SU-DHL-6 (cell line): ENCODE data around the gene KRT5.

Source experiments
- H2AFZ ChIP-seq: fragments of 200-600 bp; sonication (generic); 2 replicates; pipeline ENCODE4 v1.6.1; 2014; ENCODE audit warnings: low read depth, mild to moderate bottlenecking, moderate library complexity, mixed read lengths, antibody characterized with exemption, low read length; ENCODE audit not compliant: severe bottlenecking
- H3F3A ChIP-seq: fragments of 200-600 bp; shearing (Covaris generic); 2 replicates; pipeline ENCODE4 v1.6.0; 2016; ENCODE audit warnings: antibody characterized with exemption, mild to moderate bottlenecking; ENCODE audit not compliant: insufficient read depth
- H3K27ac ChIP-seq: fragments of 200-600 bp; sonication (generic); 2 replicates; pipeline ENCODE4 v1.5.1; 2016; ENCODE audit warnings: low read depth, mild to moderate bottlenecking, low read length, moderate library complexity, mixed read lengths
- H3K27me3 ChIP-seq: fragments of 200-600 bp; sonication (generic), shearing (Covaris generic); 2 replicates; pipeline ENCODE4 v1.6.0; 2014; ENCODE audit warnings: mild to moderate bottlenecking, low read length
- H3K36me3 ChIP-seq: fragments of 200-600 bp; sonication (generic); 2 replicates; pipeline ENCODE4 v1.6.1; 2014; ENCODE audit warnings: mild to moderate bottlenecking, low read length, mixed read lengths
- H3K4me2 ChIP-seq: fragments of 300-600, 200-600 bp; shearing (Covaris generic), sonication (generic); 2 replicates; pipeline ENCODE4 v1.6.0; 2014; ENCODE audit warnings: low read length, low read depth, mild to moderate bottlenecking; ENCODE audit not compliant: poor library complexity, severe bottlenecking
- H3K4me3 ChIP-seq: fragments of 200-600 bp; sonication (generic); 2 replicates; pipeline ENCODE4 v1.5.1; 2014; ENCODE audit warnings: antibody characterized with exemption, low read length, mild to moderate bottlenecking, mixed read lengths; ENCODE audit not compliant: insufficient read depth, poor library complexity, severe bottlenecking
- H3K79me2 ChIP-seq: fragments of 200-600 bp; sonication (generic); 2 replicates; pipeline ENCODE4 v1.6.1; 2014; ENCODE audit warnings: mild to moderate bottlenecking, low read length, moderate library complexity; ENCODE audit not compliant: insufficient read depth
- H3K9ac ChIP-seq: fragments of 200-600 bp; sonication (generic); 2 replicates; pipeline ENCODE4 v1.7.0; 2014; ENCODE audit warnings: mild to moderate bottlenecking, low read length
- H3K9me2 ChIP-seq: fragments of 200-600 bp; sonication (generic); replicated peaks from 2 replicates; pipeline ENCODE4 v1.6.1; 2014; ENCODE audit warnings: low read length; ENCODE audit not compliant: insufficient read depth
- H3K9me3 ChIP-seq: fragments of 200-600 bp; sonication (generic); 2 replicates; pipeline ENCODE4 v1.6.1; 2014; ENCODE audit warnings: low read length, mixed read lengths; ENCODE audit not compliant: insufficient read depth
- H4K20me1 ChIP-seq: fragments of 200-600 bp; sonication (generic); 2 replicates; pipeline ENCODE4 v1.6.1; 2014; ENCODE audit warnings: low read depth, mild to moderate bottlenecking, antibody characterized with exemption, low read length, moderate library complexity, mixed read lengths
- CTCF ChIP-seq: fragments of 200-600 bp; sonication (generic); IDR thresholded peaks from one replicate; pipeline ENCODE4 v1.5.1; 2017; ENCODE audit warnings: antibody characterized with exemption, mild to moderate bottlenecking, low read length, moderate library complexity; ENCODE audit not compliant: insufficient read depth, poor library complexity, severe bottlenecking
- EZH2phosphoT487 ChIP-seq: fragments of 200-600 bp; sonication (generic), shearing (Covaris generic); conservative IDR thresholded peaks from 2 replicates; pipeline ENCODE4 v1.6.1; 2018; ENCODE audit warnings: mild to moderate bottlenecking, antibody characterized with exemption, low read length, moderate library complexity, mixed read lengths

Gene KRT5

GRCh38 chr12:52558781-52559445 is 38.7 kb upstream of the KRT5 start:
- Histone ChIP-seq H3F3A (no peaks in the 10 kb centered on the region), H4K20me1 (no peaks in the 10 kb centered on the region), H3K9me2 (no peaks in the 10 kb centered on the region), H3K36me3 (no peaks in the 10 kb centered on the region), H3K4me2 (no peak overlapping the region), H3K9ac (no peak overlapping the region), H3K27me3 (no peaks in the 10 kb centered on the region), H3K4me3 (no peak overlapping the region), H3K9me3 (no peaks in the 10 kb centered on the region), H2AFZ (no peak overlapping the region), H3K27ac (no peak overlapping the region), H3K79me2 (no peaks in the 10 kb centered on the region)
- TF ChIP-seq CTCF (no peak), EZH2phosphoT487 (no peak)

GRCh38 chr12:52557476-52557875 is 37.3 kb upstream of the KRT5 start:
- Histone ChIP-seq H4K20me1 (no peaks in the 10 kb centered on the region), H2AFZ (no peak overlapping the region), H3K36me3 (no peaks in the 10 kb centered on the region), H3K9ac (no peak overlapping the region), H3K4me2 (no peak overlapping the region), H3K9me2 (no peaks in the 10 kb centered on the region), H3K79me2 (no peaks in the 10 kb centered on the region), H3F3A (no peaks in the 10 kb centered on the region), H3K27me3 (no peaks in the 10 kb centered on the region), H3K9me3 (no peaks in the 10 kb centered on the region), H3K4me3 (no peak overlapping the region), H3K27ac (no peak overlapping the region)
- TF ChIP-seq CTCF, result no peak
- no peak for TF ChIP-seq EZH2phosphoT487

GRCh38 chr12:52555577-52555976 is 35.4 kb upstream of the KRT5 start:
- Histone ChIP-seq H3K27ac (no peak overlapping the region), H2AFZ (no peak overlapping the region), H3K9me2 (no peaks in the 10 kb centered on the region), H3K36me3 (no peaks in the 10 kb centered on the region), H3K9ac (no peak overlapping the region), H3K79me2 (no peaks in the 10 kb centered on the region), H3K27me3 (no peaks in the 10 kb centered on the region), H3F3A (no peaks in the 10 kb centered on the region), H3K9me3 (no peaks in the 10 kb centered on the region), H3K4me2 (no peak overlapping the region), H4K20me1 (no peaks in the 10 kb centered on the region), H3K4me3 (no peak overlapping the region)
- TF ChIP-seq CTCF (no peak), EZH2phosphoT487 (no peak)
